H1 (cell line): ENCODE results near the gene ZNF697. TPM values are rescaled to one million over a fixed set of nuclear protein-coding genes. Genes with fewer than 3 reads are reported as not detected.

ENCODE experiments used
- CTCF ChIA-PET: fragments of 300-600 bp; sonication (Branson Sonifier 250); formaldehyde crosslinking; loops from one replicate; lab custom pipeline; 2021; ENCODE audit not compliant: partially characterized antibody; lab: Charles Lee
- POLR2A ChIA-PET: fragments of 300-600 bp; sonication (Branson Sonifier 250); formaldehyde crosslinking; loops from one replicate; lab custom pipeline; 2021; ENCODE audit warnings: inconsistent platforms; ENCODE audit not compliant: partially characterized antibody; lab: Charles Lee
- DNase-seq, 2 experiments: peaks; one replicate each; pipeline versions ENCODE4 v3.0.0 to v3.0.0-alpha.2; 2010 to 2022; ENCODE audit warnings: low spot score in 2 of 2, low read depth in 1 of 2, mixed read lengths in 1 of 2
- FAIRE-seq: peaks from 2 replicates; lab custom pipeline; 2011; peaks lifted over from hg19 to GRCh38; lab: Jason Lieb, UNC
- H2AFZ ChIP-seq: 2 replicates; pipeline ENCODE4 v1.8.1; 2012; ENCODE audit warnings: low read length, inconsistent platforms
- H2AK5ac ChIP-seq: 2 replicates; pipeline ENCODE4 v1.6.1; 2013; ENCODE audit warnings: low read depth, low read length
- H2BK120ac ChIP-seq: replicated peaks from 2 replicates; pipeline ENCODE3; 2013; ENCODE audit warnings: low read depth, low read length, inconsistent platforms
- H2BK12ac ChIP-seq: 2 replicates; pipeline ENCODE4 v1.6.1; 2013; ENCODE audit warnings: low read depth, low read length
- H2BK15ac ChIP-seq: 2 replicates; pipeline ENCODE4 v1.6.1; 2013; ENCODE audit warnings: low read length
- H2BK20ac ChIP-seq: 2 replicates; pipeline ENCODE4 v1.6.1; 2013; ENCODE audit warnings: low read length
- H2BK5ac ChIP-seq: 2 replicates; pipeline ENCODE4 v1.6.1; 2013; ENCODE audit warnings: low read depth, low read length
- H3K14ac ChIP-seq: 2 replicates; pipeline ENCODE4 v1.6.1; 2013; ENCODE audit warnings: inconsistent platforms; ENCODE audit not compliant: insufficient read length
- H3K18ac ChIP-seq: 2 replicates; pipeline ENCODE4 v1.6.1; 2013; ENCODE audit warnings: low read length; ENCODE audit errors: extremely low read depth
- H3K23ac ChIP-seq: 2 replicates; pipeline ENCODE4 v1.6.1; 2013; ENCODE audit warnings: inconsistent platforms; ENCODE audit not compliant: insufficient read length
- H3K23me2 ChIP-seq: 2 replicates; pipeline ENCODE4 v1.6.1; 2013; ENCODE audit warnings: low read depth, low read length
- H3K27ac ChIP-seq: 2 replicates; pipeline ENCODE4 v1.6.1; 2011; ENCODE audit warnings: low read depth, low read length, inconsistent platforms
- H3K27me3 ChIP-seq, 4 experiments: replicated peaks in 1 of 4; 1 replicate in 1 of 4; 2 replicates in 3 of 4; pipeline versions ENCODE4 v1.6.1 to v1.8.1; 2011 to 2013; ENCODE audit warnings: low read length in 3 of 4, mild to moderate bottlenecking in 3 of 4, inconsistent platforms in 2 of 4, mixed read lengths in 2 of 4, moderate library complexity in 1 of 4; ENCODE audit not compliant: control insufficient read depth in 3 of 4, insufficient read depth in 3 of 4; ENCODE audit errors: extremely low read depth in 1 of 4
- H3K36me3 ChIP-seq, 4 experiments: 2 replicates each; pipeline versions ENCODE4 v1.6.1 to v1.8.1; 2011 to 2013; ENCODE audit warnings: mild to moderate bottlenecking in 4 of 4, low read length in 3 of 4, moderate library complexity in 2 of 4, control low read depth in 1 of 4, inconsistent platforms in 1 of 4; ENCODE audit not compliant: insufficient read depth in 4 of 4, control insufficient read depth in 2 of 4
- H3K4ac ChIP-seq: replicated peaks from 2 replicates; pipeline ENCODE3; 2013; ENCODE audit warnings: low read length, low read depth, mixed read lengths, inconsistent platforms; ENCODE audit not compliant: insufficient read length
- H3K4me1 ChIP-seq, 4 experiments: replicated peaks in 1 of 4; 1 replicate in 1 of 4; 2 replicates in 3 of 4; pipeline versions ENCODE4 v1.6.1 to v1.8.1; 2011 to 2013; ENCODE audit warnings: low read length in 3 of 4, inconsistent platforms in 2 of 4, mixed read lengths in 1 of 4; ENCODE audit not compliant: insufficient read depth in 4 of 4, control insufficient read depth in 3 of 4
- H3K4me2 ChIP-seq, 2 experiments: 2 replicates each; pipeline versions ENCODE4 v1.6.1 to v1.8.1; 2011 to 2013; ENCODE audit warnings: low read depth in 2 of 2, low read length in 2 of 2, control low read depth in 1 of 2, inconsistent platforms in 1 of 2, mild to moderate bottlenecking in 1 of 2; ENCODE audit not compliant: insufficient read depth in 1 of 2
- H3K4me3 ChIP-seq, 4 experiments: fragments of 200-600, 300-600 bp in 1 of 4; sonication (generic), shearing (Covaris generic), sonication (Bioruptor Twin) in 1 of 4; 2 replicates each; pipeline versions ENCODE4 v1.5.1 to v1.8.1; 2011 to 2016; ENCODE audit warnings: low read length in 4 of 4, low read depth in 3 of 4, control low read depth in 2 of 4, inconsistent platforms in 2 of 4, mild to moderate bottlenecking in 2 of 4, mixed read lengths in 1 of 4, moderate library complexity in 1 of 4; ENCODE audit not compliant: insufficient read depth in 2 of 4; ENCODE audit errors: extremely low read depth in 1 of 4
- H3K56ac ChIP-seq: replicated peaks from 2 replicates; pipeline ENCODE3; 2013; ENCODE audit warnings: low read depth, mild to moderate bottlenecking, mixed read lengths, low read length, inconsistent platforms; ENCODE audit not compliant: insufficient read length
- H3K79me1 ChIP-seq: 2 replicates; pipeline ENCODE4 v1.6.1; 2013; ENCODE audit warnings: low read depth, low read length, control low read depth
- H3K79me2 ChIP-seq, 2 experiments: 2 replicates each; pipeline versions ENCODE4 v1.6.1 to v1.8.1; 2012 to 2013; ENCODE audit warnings: low read length in 2 of 2, mild to moderate bottlenecking in 2 of 2, inconsistent platforms in 1 of 2; ENCODE audit not compliant: insufficient read depth in 2 of 2, control insufficient read depth in 1 of 2
- H3K9ac ChIP-seq, 4 experiments: replicated peaks in 1 of 4; 1 replicate in 1 of 4; 2 replicates in 3 of 4; pipeline versions ENCODE4 v1.6.1 to v1.8.1; 2011 to 2013; ENCODE audit warnings: low read depth in 3 of 4, low read length in 3 of 4, control low read depth in 2 of 4, mild to moderate bottlenecking in 2 of 4, moderate library complexity in 2 of 4, inconsistent platforms in 1 of 4; ENCODE audit errors: extremely low read depth in 1 of 4
- H3K9me3 ChIP-seq, 2 experiments: 2 replicates each; pipeline versions ENCODE4 v1.6.1 to v1.8.1; 2012 to 2013; ENCODE audit warnings: mild to moderate bottlenecking in 2 of 2, moderate library complexity in 2 of 2, control low read depth in 1 of 2, inconsistent platforms in 1 of 2, low read depth in 1 of 2, low read length in 1 of 2, mixed read lengths in 1 of 2; ENCODE audit not compliant: insufficient read depth in 2 of 2
- H4K20me1 ChIP-seq, 2 experiments: replicated peaks in 1 of 2; 2 replicates each; pipeline versions ENCODE3 to v1.8.1; 2011 to 2013; ENCODE audit warnings: inconsistent platforms in 2 of 2, low read length in 2 of 2, mild to moderate bottlenecking in 1 of 2; ENCODE audit not compliant: insufficient read depth in 2 of 2, control insufficient read depth in 1 of 2
- H4K5ac ChIP-seq: 2 replicates; pipeline ENCODE4 v1.6.1; 2013; ENCODE audit warnings: low read length, low read depth, mixed read lengths, inconsistent platforms; ENCODE audit not compliant: insufficient read length
- H4K8ac ChIP-seq: 2 replicates; pipeline ENCODE4 v1.8.0; 2013; ENCODE audit warnings: mild to moderate bottlenecking, moderate library complexity, low read length, inconsistent platforms; ENCODE audit not compliant: insufficient read depth; ENCODE audit errors: extremely low read depth
- H4K91ac ChIP-seq: replicated peaks from 2 replicates; pipeline ENCODE3; 2013; ENCODE audit warnings: low read length, mixed read lengths, inconsistent platforms; ENCODE audit not compliant: insufficient read length
- WGBS, 2 experiments: shearing (Covaris generic) in 1 of 2; methylation state at CpG; one replicate each; pipeline versions ENCODE4 v1.1.6 to v1.1.7; 2013 to 2015; ENCODE audit warnings: low lambda C conversion rate in 2 of 2, mixed read lengths in 2 of 2, inconsistent platforms in 1 of 2, low coverage in 1 of 2, missing lambda C conversion rate in 1 of 2; ENCODE audit not compliant: insufficient replicate concordance in 2 of 2, insufficient coverage in 1 of 2, insufficient read length in 1 of 2; ENCODE audit errors: extremely low coverage in 1 of 2, missing lambda C conversion rate in 1 of 2; 5-methylcytosine and 5-hydroxymethylcytosine counted together
- polyA plus RNA-seq, 7 experiments: library from polyadenylated mRNA; depleted of rRNA in 3 of 7; stranded (reverse) in 5 of 7; unstranded in 2 of 7; fragments of >200 nt in 5 of 7; fragments of 200-250 nt in 2 of 7; gene quantifications; 1 replicate in 5 of 7; 2 replicates in 1 of 7; 4 replicates in 1 of 7; pipeline versions ENCODE4 v1.2.1 to v1.2.3, GENCODE V29; 2011 to 2013; ENCODE audit warnings: missing spikeins in 2 of 7, mixed read lengths in 2 of 7
- total RNA-seq: library from RNA; stranded (reverse); fragmentation: NEBNext Ultra II Directional; extraction: Animal tissue kit (Norgen Biotek cat#: 25700); gene quantifications from 2 replicates; pipeline ENCODE4 v1.2.1, GENCODE V29; 2021

ZNF697 gene
- total and polyA plus RNA-seq, 2 of the 8 experiments (the other 6 are each of a cell fraction or from before 2014, with no cell fraction given): 5.6 to 18.3 TPM

- Histone ChIP-seq H3K27me3 (no peaks in the 10 kb centered on the region), H2BK120ac (no peak overlapping the region), H3K4me2 (no peak overlapping the region), H3K4me3 (no peak overlapping the region), H4K20me1 (peaks cover 2 to 7% of the 10 kb centered on the region in 2 experiments), H3K9me3 (no peaks in the 10 kb centered on the region), H3K9ac (no peak overlapping the region), H2BK15ac (no peak overlapping the region), H3K18ac (no peak overlapping the region), H4K5ac (no peak overlapping the region), H3K23me2 (no peaks in the 10 kb centered on the region), H3K23ac (no peak overlapping the region), H2BK20ac (no peak overlapping the region), H3K56ac (no peak overlapping the region), H2BK5ac (no peak overlapping the region), H3K4me1 (peaks cover 0 to 6% (median 3%) of the 10 kb centered on the region in 4 experiments; a peak in 4 of 7 replicates), H3K14ac (no peak overlapping the region), H3K4ac (no peak overlapping the region), H3K79me2 (peaks cover 0 to 49% of the 10 kb centered on the region in 2 experiments; a peak in 3 of 4 replicates), H2AK5ac (no peak overlapping the region), H3K36me3 (no peaks in the 10 kb centered on the region; a peak in 2 of 8 replicates), H3K79me1 (peaks cover 10% of the 10 kb centered on the region), H3K27ac (no peak overlapping the region), H2AFZ (no peak overlapping the region), H2BK12ac (no peak overlapping the region), H4K91ac (no peak overlapping the region), H4K8ac (no peak overlapping the region)
- WGBS, 2 experiments: 78% methylated on average over 2 of the region's 2 CpGs; no CpG with 5 or more reads in 1 of the 2 experiments
- FAIRE-seq: no peak
- ChIA-PET CTCF (interaction anchor here (0.6 to 29.8 kb wide), 5 partner anchors 9 to 1799 kb away, joined by 3 to 786 read pairs (median 4); partner anchors contain the start of gene ZNF697), POLR2A (interaction anchor here (0.7 to 3.5 kb wide), 6 partner anchors 9 to 83 kb away, joined by 3 to 13 read pairs (median 4); partner anchors contain the start of gene ZNF697)
- no peak for DNase-seq
Observed at GRCh38 chr1:119633575-119633974, 14.5 kb downstream of the ZNF697 start.
